GM18873 (cell line): Measurements from ENCODE around the gene KCNIP4.

Experiments
- ATAC-seq: cut with Tn5 transposase; IDR thresholded peaks from one replicate; pipeline ENCODE4 v1.9.1; 2021; ENCODE audit warnings: mild to moderate bottlenecking, moderate library complexity, moderate number of reproducible peaks; ENCODE audit not compliant: unreplicated experiment, low FRiP score

KCNIP4 gene

DNA sequence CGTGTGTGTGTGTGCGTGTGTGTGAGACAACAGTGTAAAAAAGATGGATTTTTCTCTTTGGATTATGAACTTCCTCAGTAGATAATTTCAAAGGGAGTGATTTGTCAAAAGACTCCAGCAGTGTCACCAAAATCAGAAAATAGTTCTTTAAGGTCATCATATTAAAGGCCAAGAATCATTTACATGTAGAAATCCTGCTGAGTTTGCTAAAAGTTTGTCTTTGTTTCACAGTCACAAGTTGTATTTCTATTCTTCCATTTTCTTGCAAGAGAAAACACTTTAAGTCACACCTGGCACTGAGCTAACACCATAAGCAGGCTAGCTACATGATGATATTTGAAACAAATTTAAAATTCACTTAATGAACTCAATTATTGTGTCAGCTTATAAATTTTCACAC is 1025.6 kb downstream of the KCNIP4 start:
- no peak for ATAC-seq

DNA sequence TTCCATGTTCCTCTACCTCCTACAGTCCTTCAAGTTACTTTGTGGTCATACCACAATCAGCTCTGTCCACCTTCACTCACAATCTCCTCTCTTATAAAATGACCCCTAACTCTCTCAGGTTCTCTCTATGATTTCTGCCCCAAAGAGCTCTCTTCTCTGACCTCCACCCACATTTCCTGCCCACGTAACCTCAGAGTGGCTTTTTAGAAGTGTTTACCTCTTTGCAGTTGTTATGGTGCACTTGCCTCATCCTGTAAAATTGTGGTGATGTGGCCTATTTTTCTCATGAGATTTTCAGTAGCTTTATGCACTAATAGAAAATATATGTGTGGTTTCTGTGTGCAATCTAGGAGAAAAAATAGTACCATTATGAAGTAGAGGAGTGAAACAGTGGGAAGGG is 1032.5 kb downstream of the KCNIP4 start:
- no peak for ATAC-seq

DNA sequence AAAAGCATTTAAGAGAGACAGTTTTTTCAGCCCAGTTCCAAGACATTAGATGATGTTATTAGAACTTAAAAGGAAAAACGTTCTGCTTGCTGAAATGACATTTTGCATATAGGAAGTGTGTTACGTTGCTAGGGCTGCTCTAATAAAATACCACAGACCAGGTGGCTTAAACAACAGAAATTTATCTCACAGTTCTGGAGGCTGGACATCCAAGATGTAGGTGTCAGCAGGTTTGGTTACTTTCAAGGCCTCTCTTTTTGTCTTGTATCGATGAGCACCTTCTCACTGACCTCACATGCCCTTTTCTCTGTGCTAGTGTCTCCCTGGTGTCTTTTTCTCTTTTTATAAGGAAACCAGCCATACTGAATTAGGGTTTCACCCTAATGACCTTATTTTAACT is 1043.6 kb downstream of the KCNIP4 start:
- no peak for ATAC-seq

DNA sequence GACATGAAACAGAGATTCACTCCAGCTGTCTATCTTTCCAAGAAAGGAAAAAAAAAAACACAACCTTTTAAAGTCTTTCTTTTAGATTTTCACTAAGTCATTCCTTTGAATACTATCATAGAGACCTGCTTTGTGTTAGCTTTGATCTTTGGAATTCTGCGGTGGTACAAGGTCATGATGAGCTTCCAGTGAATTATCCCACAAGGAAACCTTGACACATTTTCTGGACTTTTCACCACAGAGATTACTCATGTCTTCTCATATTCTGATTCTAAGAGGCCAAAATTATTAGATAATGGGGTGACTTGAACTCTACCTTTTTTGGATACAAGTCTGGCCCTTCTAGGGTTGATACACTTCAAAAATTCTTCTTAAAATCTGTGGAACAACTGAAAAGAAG is 1046.7 kb downstream of the KCNIP4 start:
- ATAC-seq = no peak

DNA sequence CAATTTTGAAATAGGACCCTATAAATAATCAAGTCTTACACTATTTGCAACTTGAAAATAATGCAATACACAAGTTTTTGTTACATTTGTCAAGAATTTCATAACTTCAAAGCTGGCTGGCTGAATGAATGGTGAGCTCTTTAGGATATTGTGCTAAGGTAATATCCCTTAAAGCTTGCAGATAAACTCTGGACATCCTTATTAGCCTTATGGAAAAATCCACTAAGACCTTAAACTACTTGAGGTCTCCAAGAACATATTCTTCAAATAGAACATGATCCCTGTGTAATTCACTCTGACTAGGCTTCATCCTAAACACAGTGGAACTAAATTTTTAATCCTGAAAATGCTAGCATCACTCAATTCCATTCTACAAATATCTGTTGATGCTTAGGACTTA is 1049.0 kb downstream of the KCNIP4 start:
- no peak for ATAC-seq

GRCh38 chr4:20895988-20896387 is 1052.6 kb downstream of the KCNIP4 start:
- ATAC-seq = no peak

- no peak for ATAC-seq
Observed at GRCh38 chr4:20895208-20895607, 1053.4 kb downstream of the KCNIP4 start.

GRCh38 chr4:20890761-20891160 is 1057.8 kb downstream of the KCNIP4 start:
- no peak for ATAC-seq

DNA sequence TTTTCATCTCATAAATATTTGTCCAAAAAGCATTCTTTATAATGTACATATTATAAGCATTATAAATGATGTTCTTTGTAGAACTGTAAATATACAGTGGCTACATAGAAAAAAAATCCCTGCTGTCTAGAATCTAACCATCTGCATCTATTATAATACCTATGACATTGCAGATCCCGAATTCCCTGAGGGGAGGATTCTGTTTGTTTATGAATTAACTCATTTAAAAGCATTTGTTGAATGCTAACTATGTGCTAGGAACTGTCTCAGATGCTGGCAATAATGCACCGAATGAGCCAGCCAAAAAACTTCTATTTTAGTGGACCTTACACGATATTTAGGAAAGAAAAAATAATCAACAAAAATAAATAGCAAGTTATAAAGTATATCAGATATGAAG is 1058.7 kb downstream of the KCNIP4 start:
- no peak for ATAC-seq

DNA sequence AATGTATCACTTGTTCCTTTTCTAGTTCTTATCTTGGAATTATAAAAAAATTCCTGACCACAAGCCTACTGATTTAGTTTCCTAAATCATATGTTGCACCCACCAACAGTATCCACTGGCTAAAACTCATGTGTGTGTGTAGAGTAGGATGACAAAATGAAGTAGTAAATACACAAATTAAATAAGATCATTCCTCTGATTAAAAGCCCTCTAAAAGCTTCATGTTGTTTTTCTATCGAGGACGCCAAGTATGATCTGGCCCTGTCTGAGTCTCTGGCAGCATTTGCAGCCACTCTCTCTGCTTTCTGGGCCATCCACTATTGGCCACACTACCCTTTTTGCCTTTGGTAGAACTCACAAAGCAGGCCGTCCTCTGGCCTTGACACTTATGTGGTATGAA is 1064.9 kb downstream of the KCNIP4 start:
- no peak for ATAC-seq

GRCh38 chr4:20883231-20883630 is 1065.3 kb downstream of the KCNIP4 start:
- no peak for ATAC-seq

- ATAC-seq = no peak
Observed at GRCh38 chr4:20882500-20882899, 1066.1 kb downstream of the KCNIP4 start.

- no peak for ATAC-seq
Observed at GRCh38 chr4:20881658-20882057, 1066.9 kb downstream of the KCNIP4 start.

DNA sequence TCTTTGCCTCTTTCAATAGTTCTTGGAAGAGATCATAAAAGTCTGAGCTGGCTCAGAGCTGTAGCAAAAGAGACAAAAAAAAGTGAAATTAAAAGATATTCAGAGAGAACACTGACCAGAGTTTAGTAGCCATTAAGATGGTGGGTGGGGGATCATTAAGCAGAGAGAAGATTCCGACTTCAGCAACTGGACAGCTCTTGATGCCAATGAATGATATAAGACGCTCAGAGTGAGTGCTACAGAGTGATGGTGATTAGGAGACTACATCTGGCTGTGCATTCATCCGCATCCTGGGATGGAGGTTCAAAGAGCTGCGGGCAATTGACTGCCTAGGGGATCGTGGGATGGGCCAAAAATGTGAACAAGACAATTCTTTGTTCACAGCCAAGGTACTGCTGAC is 1069.8 kb downstream of the KCNIP4 start:
- ATAC-seq = no peak

DNA sequence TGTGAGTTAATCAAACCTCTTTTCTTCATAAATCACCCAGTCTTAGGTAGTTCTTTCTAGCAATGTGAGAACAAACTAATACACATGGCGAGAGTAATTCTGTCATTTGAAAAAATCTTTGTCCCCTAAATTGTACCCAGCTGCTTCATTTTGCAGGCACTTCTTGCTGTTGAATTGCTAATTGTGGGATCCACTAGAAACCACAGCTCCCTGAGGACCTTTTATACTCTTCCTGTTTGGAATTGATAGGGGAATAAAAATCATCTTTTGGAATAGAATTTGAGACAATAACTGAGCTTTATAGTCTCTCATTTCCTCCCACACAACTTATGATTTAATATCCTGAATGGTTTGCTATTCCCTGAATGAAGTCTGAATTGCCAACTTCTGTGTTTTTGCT is 1078.1 kb downstream of the KCNIP4 start:
- no peak for ATAC-seq

DNA sequence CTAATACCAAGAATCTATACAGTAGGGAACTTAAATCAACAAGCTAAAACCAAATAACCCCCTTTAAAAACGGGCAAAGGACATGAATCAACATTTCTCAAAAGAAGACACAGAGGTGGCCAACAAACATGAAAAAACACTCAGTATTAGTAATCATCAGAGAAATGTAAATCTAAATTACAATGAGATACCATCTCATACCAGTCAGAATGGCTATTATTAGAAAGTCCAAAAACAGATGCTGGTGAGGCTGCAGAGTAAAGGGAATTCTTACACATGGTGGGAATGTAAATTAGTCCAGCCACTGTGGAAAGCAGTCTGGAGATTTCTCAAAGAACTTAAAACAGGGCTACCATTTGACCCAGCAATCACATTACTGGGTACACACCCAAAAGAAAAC is 1080.5 kb downstream of the KCNIP4 start:
- no peak for ATAC-seq

GRCh38 chr4:20860878-20861277 is 1087.7 kb downstream of the KCNIP4 start:
- no peak for ATAC-seq

DNA sequence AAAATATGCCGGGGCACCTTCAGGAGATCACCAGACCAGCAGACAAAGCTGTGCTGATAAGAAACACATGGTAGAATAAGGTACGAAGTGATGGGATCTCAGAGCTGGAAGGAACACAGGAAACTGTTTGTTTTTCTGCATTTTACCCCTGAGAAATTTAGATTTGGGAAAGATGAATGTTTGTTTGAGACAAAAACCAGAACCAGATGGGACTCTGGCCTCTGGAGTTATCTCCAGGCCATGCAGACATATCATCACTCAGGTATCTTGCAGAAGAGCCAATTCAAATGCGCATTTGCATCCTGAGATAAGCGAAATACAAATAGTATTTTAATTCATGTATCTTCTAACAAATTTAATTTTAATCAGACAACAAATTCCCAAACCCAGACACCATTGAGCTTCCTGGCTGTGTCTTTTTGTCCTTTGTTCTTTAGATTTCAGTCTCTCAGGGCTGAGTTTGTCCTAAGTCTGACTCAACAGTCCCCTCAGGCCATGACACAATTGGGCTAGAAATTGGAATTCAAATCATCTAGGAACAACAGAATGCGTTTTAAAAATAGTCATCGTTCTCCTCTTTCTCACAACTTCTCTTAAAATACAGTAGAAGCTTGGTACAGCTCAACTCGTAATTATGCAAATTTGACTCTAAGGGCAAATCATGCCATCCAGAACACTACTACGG is 1089.3 kb downstream of the KCNIP4 start:
- no peak for ATAC-seq

GRCh38 chr4:20857081-20857480 is 1091.5 kb downstream of the KCNIP4 start:
- ATAC-seq = no peak

GRCh38 chr4:20847124-20847747 is 1101.3 kb downstream of the KCNIP4 start:
- no peak for ATAC-seq

DNA sequence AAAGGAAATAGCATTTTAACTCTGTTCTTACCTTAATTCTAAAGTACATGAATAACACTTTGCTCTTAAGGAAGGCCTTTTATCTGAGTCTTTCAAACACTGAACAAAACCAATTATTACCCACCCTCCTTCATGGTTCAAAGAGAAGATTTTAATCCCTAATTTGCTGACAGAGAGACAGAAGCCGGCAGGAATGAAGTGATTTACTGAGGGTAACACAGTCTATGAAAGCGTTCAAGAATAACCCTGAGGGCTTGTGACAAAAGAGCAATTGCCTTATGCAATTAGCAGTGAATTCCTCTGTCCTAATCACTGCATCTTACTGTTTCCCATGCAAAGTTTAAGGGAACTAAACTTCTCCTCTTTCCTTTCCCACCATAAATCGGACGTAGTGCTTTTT is 1104.3 kb downstream of the KCNIP4 start:
- no peak for ATAC-seq

DNA sequence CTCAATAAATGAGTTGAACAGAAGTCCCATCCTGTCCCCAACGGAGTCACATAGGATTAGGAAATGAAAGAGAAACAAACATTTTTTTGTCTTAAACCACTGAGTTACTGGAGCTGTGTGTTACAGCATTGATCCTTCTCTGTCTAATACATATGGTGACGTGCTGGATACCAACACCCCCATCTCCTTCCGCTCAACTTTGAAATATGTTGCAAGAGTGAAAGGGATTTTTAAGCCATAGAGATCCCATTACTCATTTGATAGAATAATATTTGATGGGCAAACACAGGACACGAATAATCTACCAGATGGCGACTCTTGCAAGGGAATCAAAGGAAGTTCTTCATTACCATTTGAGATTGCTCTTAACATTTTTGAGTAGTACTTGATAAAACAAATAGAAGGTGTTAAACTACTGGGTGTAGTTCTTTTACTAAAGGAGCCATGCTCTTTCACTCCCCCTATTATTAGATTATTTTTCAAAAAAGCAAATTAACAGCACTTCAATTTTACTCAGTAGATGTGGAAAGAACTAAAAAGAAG is 1107.9 kb downstream of the KCNIP4 start:
- no peak for ATAC-seq
